GM21526 (cell line): ENCODE data around the gene HS3ST5.
A peak's percentile ranks its signal among the peaks of the same experiment; 100 is the strongest.
"Not testable (repeated sequence)": the region's sequence is repeated elsewhere in the genome, so short reads cannot be mapped to it uniquely, and the experiment has no call there.

Experiments
- ATAC-seq: cut with Tn5 transposase; IDR thresholded peaks from one replicate; pipeline ENCODE4 v1.9.1; 2021; ENCODE audit warnings: moderate library complexity; ENCODE audit not compliant: unreplicated experiment, low FRiP score

HS3ST5 gene

DNA sequence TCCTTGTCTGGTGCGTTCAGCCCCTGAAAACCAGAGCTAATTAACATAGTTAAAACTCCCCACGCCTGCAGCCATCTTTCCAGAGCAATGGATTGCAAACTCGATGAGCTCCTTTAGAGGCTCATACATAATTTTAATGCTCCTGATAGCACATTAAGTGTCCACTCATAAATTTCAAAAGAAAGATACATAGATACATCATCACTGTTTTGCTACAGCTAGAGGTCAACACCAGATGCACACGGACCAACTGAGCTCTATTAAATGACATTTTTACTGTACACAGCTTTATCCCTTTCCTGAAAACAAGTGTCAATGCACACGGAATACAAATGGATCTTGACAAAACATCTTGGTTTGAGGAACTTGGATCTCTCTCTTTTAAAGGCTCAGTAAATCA lies 280.6 kb downstream of the HS3ST5 start:
- ATAC-seq, result no peak

DNA sequence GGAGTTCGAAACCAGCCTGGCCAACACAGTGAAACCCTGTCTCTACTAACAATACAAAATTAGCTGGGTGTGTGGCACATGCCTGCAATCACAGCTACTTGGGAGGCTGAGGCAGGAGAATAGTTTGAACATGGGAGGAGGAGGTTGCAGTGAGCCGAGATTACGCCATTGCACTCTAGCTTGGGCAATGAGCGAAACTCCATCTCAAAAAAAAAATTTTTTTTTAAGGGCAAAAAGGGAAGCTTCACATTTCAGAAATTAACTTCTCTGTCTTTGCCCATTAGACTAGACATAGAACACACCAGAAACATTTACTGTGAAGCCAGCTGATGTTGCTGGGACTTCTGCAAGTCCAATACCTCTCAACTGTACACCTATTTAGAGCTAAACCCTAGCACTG lies 281.1 kb downstream of the HS3ST5 start:
- ATAC-seq, result no peak

DNA sequence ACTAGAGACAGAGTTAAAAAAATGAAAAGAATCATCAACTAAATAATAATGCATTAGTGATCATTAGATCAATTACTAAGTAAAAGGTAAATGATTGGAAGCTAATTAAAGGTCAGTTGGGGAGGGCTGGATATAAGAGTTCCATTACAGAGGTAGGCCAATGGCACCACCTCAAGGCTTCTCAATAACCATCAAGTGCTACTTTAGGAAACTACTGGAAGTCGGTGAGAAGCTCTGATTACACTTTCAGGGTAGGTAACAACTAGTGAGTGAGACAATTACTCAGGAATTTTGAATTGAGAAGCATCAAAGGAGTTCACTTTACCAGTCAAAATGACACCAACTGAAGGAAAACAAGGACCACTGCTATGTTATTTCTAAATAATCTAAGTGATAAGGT lies 281.7 kb downstream of the HS3ST5 start:
- ATAC-seq, result no peak

DNA sequence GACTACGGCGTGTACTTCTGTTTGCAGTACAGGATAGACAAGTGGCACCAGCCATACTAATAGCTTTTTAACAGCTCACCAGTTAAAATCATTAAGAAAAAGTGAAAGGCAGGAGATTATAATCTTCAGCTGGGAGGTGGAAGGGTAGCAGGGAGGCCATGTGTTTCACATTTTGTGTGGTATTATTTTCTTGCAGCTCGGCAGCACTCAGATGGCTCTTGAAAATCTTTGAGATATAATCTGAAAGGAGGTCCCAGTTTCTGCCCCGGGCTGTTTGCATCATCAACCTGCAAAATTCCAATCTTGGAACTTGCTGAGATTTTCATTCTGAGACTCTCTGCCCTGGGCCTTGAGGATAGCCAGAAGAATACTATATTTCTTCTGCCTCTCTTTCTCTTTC lies 284.4 kb downstream of the HS3ST5 start:
- ATAC-seq, result no peak

DNA sequence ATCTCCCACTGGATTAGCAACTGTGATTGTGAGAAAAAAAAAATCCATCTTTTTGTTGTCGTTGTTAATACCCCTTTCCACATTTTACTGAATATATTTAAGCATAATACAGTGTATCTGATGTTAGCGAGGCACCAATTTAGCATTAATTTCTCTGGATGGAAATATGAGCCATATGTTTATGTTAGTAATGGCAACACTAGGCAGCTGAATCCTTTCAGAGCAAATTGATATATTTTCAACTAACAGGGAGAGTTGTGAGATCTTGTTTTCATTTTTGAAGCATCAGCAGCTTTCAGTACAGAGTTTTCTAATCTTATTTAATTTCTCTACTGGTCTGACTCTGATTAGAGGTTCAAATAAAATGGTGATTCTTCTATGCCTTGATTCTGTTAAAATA lies 287.1 kb downstream of the HS3ST5 start:
- ATAC-seq, result no peak

DNA sequence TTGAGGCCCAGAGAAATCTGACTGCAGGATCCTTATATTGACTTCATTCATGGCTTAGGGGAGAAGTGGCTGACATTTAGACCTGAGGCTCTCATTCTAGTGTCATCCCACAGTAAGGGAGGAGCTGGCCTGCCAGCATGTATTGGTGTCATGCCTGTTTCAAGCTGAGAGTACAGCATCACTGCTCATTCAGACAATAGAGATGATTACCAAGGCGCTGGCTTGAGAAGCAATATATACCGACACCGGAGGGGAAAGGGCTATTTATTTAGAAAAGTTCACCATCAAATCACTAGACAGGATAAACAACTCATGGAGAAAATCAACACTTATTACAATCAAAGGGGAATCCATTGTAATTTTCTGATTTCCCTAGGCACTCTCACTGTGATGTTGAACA lies 287.5 kb downstream of the HS3ST5 start:
- ATAC-seq, result no peak

DNA sequence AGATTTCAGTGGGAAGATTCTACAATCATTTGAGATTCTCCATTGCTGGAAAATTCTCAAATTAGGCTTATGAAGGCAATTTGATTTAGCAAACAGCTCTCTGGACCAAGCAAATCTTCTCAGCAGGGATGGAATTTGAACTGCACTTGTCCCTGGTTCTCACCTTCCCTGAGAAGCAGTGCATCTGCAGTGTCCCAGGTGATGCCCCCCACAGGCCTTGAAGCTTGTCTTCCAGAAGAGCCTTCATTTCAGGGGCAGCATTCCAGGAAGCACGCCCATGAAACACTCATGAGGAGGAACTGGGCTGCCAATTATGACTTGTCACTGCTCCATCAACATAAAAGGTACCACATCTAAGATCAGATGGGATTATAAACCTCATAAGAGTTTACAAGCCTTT lies 289.0 kb downstream of the HS3ST5 start:
- ATAC-seq, result no peak

DNA sequence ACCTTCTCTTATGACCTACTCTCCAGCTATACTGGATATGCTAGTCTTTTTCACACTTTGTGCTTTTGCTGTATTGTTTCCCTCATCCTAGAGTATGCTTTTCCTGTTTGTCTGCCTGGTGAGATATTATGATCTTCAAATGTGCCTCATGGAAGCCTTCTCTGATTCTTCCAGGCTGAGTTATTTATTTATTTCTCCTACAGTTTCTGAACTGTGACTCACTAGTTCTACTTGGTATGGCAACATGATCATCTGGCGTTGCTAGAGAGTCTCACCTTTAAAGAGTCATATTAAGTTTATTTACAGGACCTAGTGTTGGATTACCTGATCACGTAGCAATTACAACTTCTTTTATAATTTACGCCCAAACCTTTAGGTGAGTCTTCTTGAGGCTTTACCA lies 290.7 kb downstream of the HS3ST5 start:
- ATAC-seq, result no peak

DNA sequence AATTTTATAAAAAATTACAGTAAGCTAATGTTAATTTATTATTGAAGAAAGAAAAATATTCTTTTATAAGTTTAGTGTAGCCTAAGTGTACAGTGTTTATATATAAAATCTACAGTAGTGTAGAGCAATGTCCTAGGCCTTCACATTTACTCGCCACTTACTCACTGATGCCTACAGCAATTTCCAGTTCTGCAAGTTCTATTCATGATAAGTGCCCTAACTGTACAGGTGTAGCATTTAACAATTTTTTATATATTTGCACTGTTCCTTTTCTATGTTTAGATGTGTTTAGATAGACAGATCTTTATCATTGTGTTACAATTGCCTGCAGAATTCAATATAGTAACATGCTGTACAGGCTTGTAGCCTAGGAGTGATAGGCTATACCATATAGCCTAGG lies 291.8 kb downstream of the HS3ST5 start:
- no peak for ATAC-seq

DNA sequence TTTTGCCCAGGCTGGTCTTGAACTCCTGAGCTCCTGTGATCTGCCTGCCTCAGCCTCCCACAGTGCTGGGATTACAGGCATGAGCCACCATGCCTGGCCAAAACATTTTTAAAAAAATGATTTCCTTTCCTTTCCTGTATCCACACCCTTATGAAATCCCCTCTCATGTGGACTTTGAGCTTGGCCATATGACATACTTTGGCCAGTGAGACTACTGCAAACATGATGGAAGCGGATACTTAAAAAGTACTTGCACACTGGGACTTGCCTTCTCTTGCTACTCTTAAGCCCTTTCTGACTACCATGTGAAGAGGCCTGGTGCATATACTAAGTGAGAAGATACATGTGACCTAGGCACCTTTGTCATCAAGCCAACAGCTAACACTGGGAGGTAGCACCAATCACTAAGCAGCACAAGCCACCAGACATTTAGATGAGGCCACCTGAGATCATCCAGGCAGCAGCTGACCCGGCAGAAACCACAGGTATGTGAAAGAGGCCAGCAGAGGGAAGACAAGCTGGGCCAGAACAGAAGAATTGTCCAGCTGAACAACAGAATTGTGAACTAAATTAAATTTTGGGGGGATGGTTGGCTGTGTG lies 293.4 kb downstream of the HS3ST5 start:
- no peak for ATAC-seq

DNA sequence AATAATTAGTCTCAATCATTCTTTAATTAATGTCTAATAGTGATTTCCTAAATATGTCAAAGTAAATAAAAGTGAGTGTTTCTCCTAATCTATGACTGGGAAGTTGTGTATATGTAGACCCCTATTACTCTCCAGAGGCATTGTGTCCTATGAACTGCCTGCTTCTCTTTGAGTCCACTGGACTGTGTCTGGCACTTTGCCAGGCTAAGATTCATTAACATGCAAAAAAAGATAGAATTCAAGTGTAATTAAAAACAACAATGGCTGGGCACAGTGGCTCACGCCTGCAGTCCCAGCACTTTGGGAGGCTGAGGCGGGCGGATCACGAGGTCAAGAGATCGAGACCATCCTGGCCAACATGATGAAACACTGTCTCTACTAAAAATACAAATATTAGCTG lies 298.3 kb downstream of the HS3ST5 start:
- not testable (repeated sequence) for ATAC-seq

DNA sequence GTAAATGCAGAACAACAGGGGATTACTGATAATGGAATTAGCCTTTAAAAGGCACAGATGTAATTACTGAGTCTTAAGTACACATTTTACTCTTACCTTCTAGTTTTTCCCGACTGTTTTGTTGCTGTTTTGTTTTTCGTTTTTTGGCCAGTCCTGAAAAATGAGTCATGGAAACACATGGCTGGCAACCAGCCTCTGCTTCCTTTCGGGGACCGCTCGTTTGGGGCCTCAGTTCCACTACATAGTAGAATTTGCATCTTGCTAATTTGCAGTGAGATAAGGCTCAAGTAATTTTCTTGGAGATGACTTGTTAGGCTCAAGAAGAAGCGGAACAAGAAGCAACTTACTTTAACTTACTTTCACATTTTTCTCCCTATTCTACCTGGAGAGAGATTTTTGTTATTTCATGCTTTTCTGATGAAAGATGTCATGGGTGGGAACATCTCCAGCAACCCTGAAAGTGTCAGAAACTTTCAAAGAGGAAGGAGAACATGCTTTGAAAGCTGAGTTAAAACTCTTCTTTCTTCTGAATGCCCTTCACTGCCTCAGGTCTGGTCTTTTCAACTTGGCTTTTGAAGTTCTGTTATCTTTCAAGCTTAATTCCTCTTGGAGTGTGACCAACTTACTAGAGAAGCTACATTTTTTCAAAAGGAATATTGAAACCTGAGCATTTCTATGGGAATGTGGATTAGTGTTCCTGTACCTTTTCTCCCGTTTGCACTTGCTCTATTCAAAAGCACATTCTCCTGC lies 300.4 kb downstream of the HS3ST5 start:
- peak; percentile 55 for ATAC-seq

DNA sequence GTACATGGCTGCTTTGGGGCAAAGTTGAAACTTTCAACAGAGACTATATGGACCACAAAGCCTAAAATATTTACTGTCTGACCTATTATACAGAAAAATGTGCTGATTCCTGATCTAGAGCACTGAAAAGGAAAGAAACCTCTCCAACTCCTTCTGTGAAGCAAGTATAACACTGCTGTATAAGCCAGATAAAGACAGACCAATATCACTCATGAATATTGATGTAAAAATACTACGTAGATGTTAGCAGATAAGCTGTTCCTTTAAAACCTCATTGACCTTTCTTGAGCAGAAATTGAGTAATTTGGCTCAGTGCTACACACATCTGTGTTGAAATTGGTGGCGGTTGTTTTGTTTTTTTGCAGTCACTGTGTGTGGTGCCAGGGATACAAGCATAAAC lies 302.0 kb downstream of the HS3ST5 start:
- ATAC-seq, result no peak

DNA sequence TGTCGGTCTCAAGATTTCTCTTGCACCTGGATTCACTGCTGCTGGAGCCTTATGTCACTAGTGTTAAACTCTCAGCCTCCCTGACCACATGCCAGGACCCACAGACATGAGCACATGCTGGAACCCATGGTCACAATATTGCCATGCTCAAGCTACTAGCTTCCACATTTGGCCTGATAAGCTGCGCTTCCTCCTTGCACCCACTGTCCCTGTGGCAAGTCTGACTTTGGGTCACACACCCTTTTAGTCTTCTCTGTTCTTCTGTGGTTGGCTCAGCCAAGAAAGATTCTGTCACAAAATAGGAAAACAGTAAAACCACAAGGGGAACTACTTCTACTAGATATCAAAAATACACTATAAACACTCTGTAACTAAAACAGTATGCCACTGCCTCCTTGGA lies 303.0 kb downstream of the HS3ST5 start:
- no peak for ATAC-seq

DNA sequence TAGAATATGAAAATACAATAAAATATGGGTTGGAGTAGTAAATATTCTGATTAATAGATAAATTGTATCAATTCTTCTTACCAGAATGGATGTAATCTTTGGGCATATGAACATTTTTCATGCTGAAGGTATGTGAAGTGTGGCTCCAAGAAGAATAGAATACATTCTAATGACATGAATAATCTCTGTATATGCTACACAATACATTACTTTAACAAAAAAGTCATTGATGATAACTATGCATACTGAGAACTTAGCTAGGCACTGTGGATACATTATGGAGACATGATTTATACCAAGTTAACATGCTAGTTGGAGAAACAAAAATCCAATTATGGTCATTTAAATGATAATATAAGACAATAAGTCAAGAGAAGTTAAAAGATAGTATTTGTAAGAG lies 309.2 kb downstream of the HS3ST5 start:
- no peak for ATAC-seq

DNA sequence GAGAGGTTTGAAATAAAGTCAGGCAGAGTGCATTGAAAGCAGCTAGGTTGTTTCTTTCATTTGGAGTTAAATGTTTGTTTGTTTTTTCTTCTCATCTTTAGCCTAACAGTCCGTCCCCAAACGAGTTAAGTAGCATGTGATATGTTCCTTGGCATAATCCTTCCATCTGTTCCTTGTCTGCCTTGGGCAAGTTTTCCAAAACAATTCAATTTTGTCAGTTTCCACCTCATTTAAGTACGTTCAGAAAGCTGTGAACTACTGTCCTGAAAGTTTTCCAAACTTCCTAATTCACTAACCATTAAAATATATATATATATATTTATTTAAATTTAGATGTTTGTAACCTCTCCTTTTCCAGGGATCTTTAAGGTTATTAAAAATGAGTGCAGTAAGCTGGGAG lies 310.1 kb downstream of the HS3ST5 start:
- ATAC-seq, result no peak

DNA sequence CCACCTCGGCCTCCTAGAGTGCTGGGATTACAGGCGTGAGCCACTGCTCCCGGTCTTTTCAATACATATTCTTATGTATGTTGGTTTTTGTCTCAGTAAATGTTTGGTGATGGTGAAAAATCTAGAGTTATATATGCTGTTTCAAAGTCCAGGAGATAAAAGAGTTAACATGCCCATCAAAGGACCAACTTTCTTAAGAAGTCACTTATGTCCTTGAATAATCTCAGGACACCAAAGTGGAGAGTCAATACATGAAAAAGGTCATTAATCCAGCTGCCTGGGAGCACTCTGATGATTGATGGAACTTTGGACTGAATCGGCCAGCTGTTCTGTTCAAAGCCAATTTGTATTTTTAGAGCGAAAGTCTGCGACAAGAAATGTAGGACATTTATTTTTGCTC lies 312.1 kb downstream of the HS3ST5 start:
- no peak for ATAC-seq

DNA sequence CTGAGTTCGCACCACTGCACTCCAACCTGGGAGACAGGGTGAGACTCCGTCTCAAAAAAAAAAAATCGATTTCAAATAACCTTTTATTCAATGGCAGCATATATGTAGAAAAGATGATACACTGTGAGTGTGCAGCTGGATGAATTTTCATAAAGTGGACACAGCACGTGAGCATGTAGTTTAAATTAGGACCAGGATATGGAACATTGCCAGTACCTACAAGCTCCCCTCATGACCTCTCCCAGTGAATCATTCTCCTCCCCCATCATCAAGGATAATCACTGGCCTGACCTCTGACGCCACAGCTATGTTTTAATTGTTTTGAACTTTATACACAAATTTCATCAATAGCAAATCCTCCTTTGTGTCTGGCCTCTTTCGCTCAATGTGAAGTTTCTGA lies 318.1 kb downstream of the HS3ST5 start:
- no peak for ATAC-seq

DNA sequence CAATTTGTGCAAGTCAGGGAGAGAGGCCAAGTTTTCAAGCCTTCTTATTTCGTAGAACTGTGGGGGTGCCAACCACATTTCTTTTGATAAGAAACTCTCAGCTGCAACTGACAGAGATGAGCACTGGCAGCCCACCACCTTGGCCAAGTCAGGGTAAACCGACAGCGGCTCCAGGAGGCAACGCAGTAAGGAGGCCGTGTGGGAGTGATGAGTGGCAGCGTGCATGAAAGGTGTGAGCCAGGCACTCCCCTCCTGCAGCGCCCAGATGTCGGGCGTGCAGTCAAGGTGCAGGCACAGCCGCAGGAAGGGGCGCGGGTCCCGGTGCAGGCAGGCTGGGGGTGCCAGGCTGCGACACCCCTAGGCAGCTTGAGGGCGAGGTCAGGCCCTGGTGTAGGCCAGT lies 322.6 kb downstream of the HS3ST5 start:
- ATAC-seq, result no peak

DNA sequence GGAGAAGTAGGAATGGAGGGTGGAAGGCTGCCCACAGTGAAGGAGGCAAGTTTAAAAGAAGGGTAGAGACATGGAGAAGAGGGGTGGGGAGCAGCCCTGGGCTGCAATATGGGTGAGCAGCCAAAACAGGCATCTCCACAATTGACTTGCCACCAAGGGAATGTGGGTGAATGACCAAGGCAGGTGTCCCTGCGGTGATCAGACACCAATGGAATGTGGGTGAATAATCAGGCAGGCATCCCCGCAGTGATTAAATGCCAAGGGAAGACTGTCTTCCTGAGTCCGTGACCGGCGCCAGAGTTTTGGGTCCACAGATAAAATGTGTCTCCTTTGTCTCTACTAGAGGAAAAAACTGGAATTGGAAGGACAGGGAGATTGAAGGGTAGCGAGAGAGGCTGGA lies 325.7 kb downstream of the HS3ST5 start:
- ATAC-seq, result not testable (repeated sequence)

DNA sequence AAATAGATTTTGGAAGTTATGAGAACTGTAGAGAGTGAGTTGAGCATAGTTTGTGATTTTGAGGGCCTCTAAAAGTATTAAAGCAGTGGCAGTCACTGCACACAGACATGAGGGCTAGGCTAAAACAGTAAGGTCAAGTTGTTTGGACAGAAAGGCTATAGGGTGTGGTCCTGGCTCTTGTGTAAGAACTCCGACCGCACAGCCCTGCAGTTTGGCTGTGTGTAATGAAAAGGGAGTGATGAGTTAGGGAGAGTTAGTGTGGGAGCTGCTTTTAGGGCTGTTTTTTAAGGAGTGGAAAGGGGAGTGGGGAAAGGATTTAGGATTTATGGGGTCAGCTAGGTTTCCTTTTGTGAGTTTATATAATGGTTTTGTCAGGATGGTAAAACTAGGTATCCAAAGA lies 328.7 kb downstream of the HS3ST5 start:
- not testable (repeated sequence) for ATAC-seq

DNA sequence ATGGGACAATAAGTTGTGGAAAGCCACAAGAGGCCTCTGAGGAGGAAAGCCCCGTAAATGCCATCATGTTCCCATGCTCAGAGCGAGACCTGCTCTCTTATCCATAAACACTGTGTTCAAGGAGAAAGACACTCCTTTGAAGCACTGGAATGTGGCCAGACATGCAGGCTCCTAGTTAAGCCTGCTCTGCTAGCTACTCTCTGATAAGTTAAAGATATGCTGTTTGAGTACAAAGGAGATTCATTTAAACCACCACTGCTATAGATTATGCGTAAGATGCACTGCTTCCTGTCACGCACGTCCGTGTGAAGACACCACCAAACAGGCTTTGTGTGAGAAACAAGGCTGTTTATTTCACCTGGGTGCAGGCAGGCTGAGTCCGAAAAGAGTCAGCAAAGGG lies 331.3 kb downstream of the HS3ST5 start:
- ATAC-seq, result not testable (repeated sequence)

DNA sequence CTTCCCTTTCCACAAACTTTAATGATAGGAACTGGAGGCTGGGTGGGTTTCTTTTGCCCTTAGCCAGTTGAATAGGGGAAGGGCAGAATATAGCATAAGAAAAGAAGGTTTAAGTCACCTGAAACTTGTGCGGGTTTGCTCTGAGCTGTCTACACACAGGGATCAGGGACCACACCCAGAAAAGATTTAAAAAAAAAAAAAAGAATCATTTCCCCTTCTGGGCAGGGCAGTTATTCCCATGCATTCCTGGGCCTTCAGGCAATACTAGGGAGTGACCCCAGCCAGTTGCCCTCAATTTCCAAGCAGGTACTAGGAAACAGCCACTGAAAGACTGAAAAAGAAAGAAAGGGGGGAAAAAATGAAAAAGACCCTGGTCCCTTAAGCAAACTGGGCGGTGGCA lies 332.3 kb downstream of the HS3ST5 start:
- no peak for ATAC-seq
